Measurements from ENCODE around the gene ATP6V0C. TPM values are rescaled to one million over a fixed set of nuclear protein-coding genes. Genes with fewer than 3 reads are reported as not detected.

Gene ATP6V0C
- total RNA-seq, 1 donor from 2014 or later, result 119 TPM

GRCh38 chr16:2487903-2488531 is 25.7 kb upstream of the ATP6V0C start:
- no peak for DNase-seq (ENCODE audit: low spot score)
- H3K36me3 Mint-ChIP-seq (ENCODE audit: low read depth), result no peaks in the 10 kb centered on the region
- no peaks in the 10 kb centered on the region for H3K9me3 Mint-ChIP-seq
- intact Hi-C loops (cut with micrococcal nuclease), result no loop called here
- H3K4me1 Mint-ChIP-seq (ENCODE audit: low read depth), result peaks cover 13% of the 10 kb centered on the region
- no peaks in the 10 kb centered on the region for H3K27me3 Mint-ChIP-seq (ENCODE audit: low read depth)
- H3K27ac Mint-ChIP-seq, result no peak overlapping the region
- H3K4me3 Mint-ChIP-seq (ENCODE audit: low read depth), result no peak overlapping the region

DNA sequence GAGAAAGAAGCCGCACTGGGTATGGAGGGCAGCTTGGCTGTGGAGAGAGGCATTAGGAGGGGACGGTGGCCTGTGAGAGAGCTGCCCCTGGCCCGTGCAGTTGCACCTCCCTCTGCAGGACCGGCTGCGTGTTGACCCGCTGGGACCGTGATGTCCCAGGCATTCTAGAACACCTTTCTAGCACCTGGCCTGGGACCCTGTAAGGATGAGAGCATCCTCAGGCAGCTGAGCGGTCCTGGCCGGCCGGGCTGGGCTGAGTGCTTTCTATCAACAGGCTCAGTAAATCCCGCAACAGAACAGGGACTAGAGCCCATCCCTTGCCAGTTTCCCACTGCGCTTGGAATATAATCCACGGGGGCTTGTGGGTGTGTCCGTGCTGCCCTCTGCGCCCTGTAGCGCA is 24.2 kb upstream of the ATP6V0C start:
- H3K4me3 Mint-ChIP-seq (ENCODE audit: low read depth), result no peak overlapping the region
- no peaks in the 10 kb centered on the region for H3K27me3 Mint-ChIP-seq (ENCODE audit: low read depth)
- H3K9me3 Mint-ChIP-seq, result no peaks in the 10 kb centered on the region
- H3K36me3 Mint-ChIP-seq (ENCODE audit: low read depth), result no peaks in the 10 kb centered on the region
- peaks cover 13% of the 10 kb centered on the region for H3K4me1 Mint-ChIP-seq (ENCODE audit: low read depth)
- intact Hi-C loops (cut with micrococcal nuclease), result no loop called here
- no peak for DNase-seq (ENCODE audit: low spot score)
- no peak overlapping the region for H3K27ac Mint-ChIP-seq

GRCh38 chr16:2490190-2491105 is 23.3 kb upstream of the ATP6V0C start:
- no peaks in the 10 kb centered on the region for H3K27me3 Mint-ChIP-seq (ENCODE audit: low read depth)
- no peaks in the 10 kb centered on the region for H3K36me3 Mint-ChIP-seq (ENCODE audit: low read depth)
- H3K4me1 Mint-ChIP-seq (ENCODE audit: low read depth), result peaks cover 13% of the 10 kb centered on the region
- no peak overlapping the region for H3K4me3 Mint-ChIP-seq (ENCODE audit: low read depth)
- H3K9me3 Mint-ChIP-seq, result no peaks in the 10 kb centered on the region
- no peak for DNase-seq (ENCODE audit: low spot score)
- no peak overlapping the region for H3K27ac Mint-ChIP-seq
- intact Hi-C loops (cut with micrococcal nuclease), result no loop called here

- no peaks in the 10 kb centered on the region for H3K36me3 Mint-ChIP-seq (ENCODE audit: low read depth)
- intact Hi-C loops (cut with micrococcal nuclease), result no loop called here
- H3K4me3 Mint-ChIP-seq (ENCODE audit: low read depth), result no peak overlapping the region
- no peak overlapping the region for H3K27ac Mint-ChIP-seq
- H3K9me3 Mint-ChIP-seq, result no peaks in the 10 kb centered on the region
- no peaks in the 10 kb centered on the region for H3K27me3 Mint-ChIP-seq (ENCODE audit: low read depth)
- no peak for DNase-seq (ENCODE audit: low spot score)
- peaks cover 6% of the 10 kb centered on the region for H3K4me1 Mint-ChIP-seq (ENCODE audit: low read depth)
Measured at GRCh38 chr16:2492292-2492691, 21.5 kb upstream of the ATP6V0C start.

GRCh38 chr16:2493605-2494004 is 20.1 kb upstream of the ATP6V0C start:
- no peak overlapping the region for H3K27ac Mint-ChIP-seq
- no peak for DNase-seq (ENCODE audit: low spot score)
- no peaks in the 10 kb centered on the region for H3K27me3 Mint-ChIP-seq (ENCODE audit: low read depth)
- no peaks in the 10 kb centered on the region for H3K9me3 Mint-ChIP-seq
- no peaks in the 10 kb centered on the region for H3K4me1 Mint-ChIP-seq (ENCODE audit: low read depth)
- peaks cover 3% of the 10 kb centered on the region for H3K36me3 Mint-ChIP-seq (ENCODE audit: low read depth)
- H3K4me3 Mint-ChIP-seq (ENCODE audit: low read depth), result no peak overlapping the region
- intact Hi-C loops (cut with micrococcal nuclease), result no loop called here

- DNase-seq (ENCODE audit: low spot score), result no peak
- H3K27ac Mint-ChIP-seq, result no peak overlapping the region
- H3K27me3 Mint-ChIP-seq (ENCODE audit: low read depth), result no peaks in the 10 kb centered on the region
- H3K36me3 Mint-ChIP-seq (ENCODE audit: low read depth), result peaks cover 3% of the 10 kb centered on the region
- H3K4me1 Mint-ChIP-seq (ENCODE audit: low read depth), result no peaks in the 10 kb centered on the region
- intact Hi-C loops (cut with micrococcal nuclease), result no loop called here
- H3K9me3 Mint-ChIP-seq, result no peaks in the 10 kb centered on the region
- no peak overlapping the region for H3K4me3 Mint-ChIP-seq (ENCODE audit: low read depth)
Measured at GRCh38 chr16:2494616-2495015, 19.1 kb upstream of the ATP6V0C start.

DNA sequence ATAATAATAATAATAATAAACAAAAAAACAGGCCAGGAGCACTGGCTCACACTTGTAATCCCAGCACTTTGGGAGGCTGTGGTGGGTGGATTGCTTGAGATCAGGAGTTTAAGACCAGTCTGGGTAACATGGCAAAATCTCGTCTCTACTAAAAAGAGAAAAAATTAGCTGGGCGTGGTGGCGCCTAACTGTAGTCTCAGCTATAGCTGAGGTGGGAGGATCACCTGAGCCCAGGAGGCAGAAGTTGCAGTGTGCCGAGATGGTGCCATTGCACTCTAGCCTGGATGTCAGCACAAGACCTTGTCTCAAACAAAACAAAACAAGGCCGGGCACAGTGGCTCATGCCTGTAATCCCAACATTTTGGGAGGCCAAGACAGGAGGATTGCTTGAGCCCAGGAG is 18.7 kb upstream of the ATP6V0C start:
- no peak overlapping the region for H3K4me3 Mint-ChIP-seq (ENCODE audit: low read depth)
- no peak overlapping the region for H3K27ac Mint-ChIP-seq
- H3K36me3 Mint-ChIP-seq (ENCODE audit: low read depth), result peaks cover 3% of the 10 kb centered on the region
- intact Hi-C loops (cut with micrococcal nuclease), result no loop called here
- no peaks in the 10 kb centered on the region for H3K9me3 Mint-ChIP-seq
- H3K27me3 Mint-ChIP-seq (ENCODE audit: low read depth), result no peaks in the 10 kb centered on the region
- no peaks in the 10 kb centered on the region for H3K4me1 Mint-ChIP-seq (ENCODE audit: low read depth)
- no peak for DNase-seq (ENCODE audit: low spot score)

DNA sequence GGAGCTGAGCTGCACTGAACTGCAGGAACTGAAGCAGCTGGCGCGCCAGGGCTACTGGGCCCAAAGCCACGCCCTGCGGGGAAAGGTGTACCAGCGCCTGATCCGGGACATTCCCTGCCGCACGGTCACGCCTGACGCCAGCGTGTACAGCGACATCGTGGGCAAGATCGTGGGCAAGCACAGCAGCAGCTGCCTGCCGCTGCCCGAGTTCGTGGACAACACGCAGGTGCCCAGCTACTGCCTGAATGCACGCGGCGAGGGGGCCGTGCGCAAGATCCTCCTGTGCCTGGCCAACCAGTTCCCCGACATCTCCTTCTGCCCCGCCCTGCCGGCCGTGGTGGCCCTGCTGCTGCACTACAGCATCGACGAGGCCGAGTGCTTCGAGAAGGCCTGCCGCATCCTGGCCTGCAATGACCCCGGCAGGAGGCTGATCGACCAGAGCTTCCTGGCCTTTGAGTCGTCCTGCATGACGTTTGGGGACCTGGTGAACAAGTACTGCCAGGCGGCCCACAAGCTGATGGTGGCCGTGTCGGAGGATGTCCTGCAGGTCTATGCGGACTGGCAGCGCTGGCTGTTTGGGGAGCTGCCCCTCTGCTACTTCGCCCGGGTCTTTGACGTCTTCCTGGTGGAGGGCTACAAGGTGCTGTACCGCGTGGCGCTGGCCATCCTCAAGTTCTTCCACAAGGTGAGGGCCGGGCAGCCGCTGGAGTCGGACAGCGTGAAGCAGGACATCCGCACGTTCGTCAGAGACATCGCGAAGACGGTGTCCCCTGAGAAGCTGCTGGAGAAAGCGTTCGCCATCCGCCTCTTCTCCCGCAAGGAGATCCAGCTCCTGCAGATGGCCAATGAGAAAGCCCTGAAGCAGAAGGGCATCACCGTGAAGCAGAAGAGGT is 17.3 kb upstream of the ATP6V0C start:
- peaks cover 3% of the 10 kb centered on the region for H3K36me3 Mint-ChIP-seq (ENCODE audit: low read depth)
- no peaks in the 10 kb centered on the region for H3K27me3 Mint-ChIP-seq (ENCODE audit: low read depth)
- intact Hi-C loops (cut with micrococcal nuclease), result no loop called here
- H3K4me3 Mint-ChIP-seq (ENCODE audit: low read depth), result no peak overlapping the region
- H3K27ac Mint-ChIP-seq, result no peak overlapping the region
- no peak for DNase-seq (ENCODE audit: low spot score)
- H3K4me1 Mint-ChIP-seq (ENCODE audit: low read depth), result no peaks in the 10 kb centered on the region
- no peaks in the 10 kb centered on the region for H3K9me3 Mint-ChIP-seq

DNA sequence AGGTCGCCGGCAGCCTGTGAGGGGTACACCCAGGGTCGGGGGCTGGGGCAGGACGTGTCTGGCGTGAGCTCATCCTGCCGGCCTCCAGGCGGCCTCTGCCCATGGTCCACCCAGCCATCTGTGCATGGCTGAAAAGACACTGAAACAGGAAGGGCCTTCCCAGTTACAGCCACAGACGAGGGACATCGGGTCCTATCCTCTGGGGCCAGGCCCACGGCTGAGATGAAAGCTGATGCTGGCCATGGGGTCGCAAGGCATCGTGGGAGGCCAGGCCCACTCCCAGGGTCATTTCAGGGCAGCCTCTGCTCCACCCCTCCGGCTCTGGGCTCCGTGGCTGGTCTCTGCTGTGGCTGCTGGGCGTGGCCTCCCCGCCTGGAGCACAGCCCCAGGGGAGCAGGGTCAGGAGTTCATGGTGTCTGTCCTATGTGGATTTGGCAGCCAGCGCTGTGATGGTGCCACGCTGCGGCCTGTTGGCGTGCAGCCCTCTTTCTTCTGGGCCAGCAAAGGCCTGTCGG is 16.6 kb upstream of the ATP6V0C start:
- peaks cover 3% of the 10 kb centered on the region for H3K36me3 Mint-ChIP-seq (ENCODE audit: low read depth)
- no peaks in the 10 kb centered on the region for H3K9me3 Mint-ChIP-seq
- H3K27ac Mint-ChIP-seq, result no peak overlapping the region
- no peak for DNase-seq (ENCODE audit: low spot score)
- H3K27me3 Mint-ChIP-seq (ENCODE audit: low read depth), result no peaks in the 10 kb centered on the region
- no peak overlapping the region for H3K4me3 Mint-ChIP-seq (ENCODE audit: low read depth)
- H3K4me1 Mint-ChIP-seq (ENCODE audit: low read depth), result no peaks in the 10 kb centered on the region
- intact Hi-C loops (cut with micrococcal nuclease), result no loop called here

- Mint-ChIP-seq H3K4me1 (ENCODE audit: low read depth) (no peaks in the 10 kb centered on the region), H3K9me3 (no peaks in the 10 kb centered on the region), H3K27me3 (ENCODE audit: low read depth) (no peaks in the 10 kb centered on the region), H3K27ac (no peak overlapping the region), H3K4me3 (ENCODE audit: low read depth) (no peak overlapping the region), H3K36me3 (ENCODE audit: low read depth) (peaks cover 3% of the 10 kb centered on the region)
- intact Hi-C loops (cut with micrococcal nuclease), result no loop called here
- no peak for DNase-seq (ENCODE audit: low spot score)
Measured at GRCh38 chr16:2497695-2498484, 15.9 kb upstream of the ATP6V0C start.

- intact Hi-C loops (cut with micrococcal nuclease), result no loop called here
- Mint-ChIP-seq H3K36me3 (ENCODE audit: low read depth) (peaks cover 3% of the 10 kb centered on the region), H3K4me3 (ENCODE audit: low read depth) (no peak overlapping the region), H3K9me3 (no peaks in the 10 kb centered on the region), H3K4me1 (ENCODE audit: low read depth) (no peaks in the 10 kb centered on the region), H3K27me3 (ENCODE audit: low read depth) (no peaks in the 10 kb centered on the region), H3K27ac (no peak overlapping the region)
- no peak for DNase-seq (ENCODE audit: low spot score)
Measured at GRCh38 chr16:2498531-2499253, 15.1 kb upstream of the ATP6V0C start.

All from activated T-helper 2 cell treated with anti-CD3 and anti-CD28 coated beads, Interferon-gamma antibody, Interleukin-2, Interleukin-4, amounts not matched to agents 10 μg/mL and 5 μg/mL and 100 μg/mL, durations not matched to agents 14 hours and 24 hours and 36 hours (primary cell).